GM18868 (cell line): ENCODE results near the gene KLHDC7B.

Experiments used
- ATAC-seq: cut with Tn5 transposase; IDR thresholded peaks from one replicate; pipeline ENCODE4 v1.9.1; 2021; ENCODE audit warnings: mild to moderate bottlenecking, moderate library complexity; ENCODE audit not compliant: unreplicated experiment

KLHDC7B gene

DNA sequence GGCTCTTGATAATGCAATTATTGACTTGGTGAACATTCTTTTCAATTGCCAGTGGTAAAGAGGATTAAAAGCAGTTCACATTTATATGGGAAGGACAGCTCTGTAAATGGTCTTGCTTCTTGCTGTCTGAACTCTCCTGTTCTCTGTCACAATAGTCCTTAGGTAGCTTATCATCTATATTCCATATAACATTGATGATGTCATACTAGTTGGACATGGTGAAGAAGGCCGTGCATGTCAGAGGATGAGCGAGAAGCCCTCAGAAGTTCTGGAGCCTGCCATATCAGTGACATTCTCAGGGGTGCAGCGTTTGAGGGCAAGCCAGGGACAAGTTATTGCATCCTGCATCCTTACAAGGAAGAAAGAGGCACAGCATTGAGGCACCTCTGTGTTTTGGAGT, 39.5 kb downstream of the KLHDC7B start:
- ATAC-seq, result no peak

DNA sequence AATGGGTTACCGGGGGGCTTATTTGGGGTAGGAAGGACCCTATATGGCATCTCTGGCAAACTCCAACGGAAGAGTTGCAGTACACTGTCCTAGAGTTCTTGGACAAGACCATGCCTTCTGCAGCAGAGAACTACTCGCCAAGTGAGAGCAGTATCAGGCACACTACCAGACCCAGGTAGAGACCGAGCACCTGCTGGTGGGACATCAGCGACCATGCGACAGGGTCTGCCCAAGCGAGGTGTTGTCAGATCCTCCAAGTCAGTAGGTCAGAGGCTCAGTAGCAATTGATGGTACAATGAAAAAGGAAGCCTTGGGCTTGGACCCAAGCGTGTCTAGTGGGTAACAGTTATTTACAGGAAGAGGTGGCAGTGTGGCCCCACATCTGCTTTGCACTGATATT, 40.1 kb downstream of the KLHDC7B start:
- ATAC-seq, result no peak

DNA sequence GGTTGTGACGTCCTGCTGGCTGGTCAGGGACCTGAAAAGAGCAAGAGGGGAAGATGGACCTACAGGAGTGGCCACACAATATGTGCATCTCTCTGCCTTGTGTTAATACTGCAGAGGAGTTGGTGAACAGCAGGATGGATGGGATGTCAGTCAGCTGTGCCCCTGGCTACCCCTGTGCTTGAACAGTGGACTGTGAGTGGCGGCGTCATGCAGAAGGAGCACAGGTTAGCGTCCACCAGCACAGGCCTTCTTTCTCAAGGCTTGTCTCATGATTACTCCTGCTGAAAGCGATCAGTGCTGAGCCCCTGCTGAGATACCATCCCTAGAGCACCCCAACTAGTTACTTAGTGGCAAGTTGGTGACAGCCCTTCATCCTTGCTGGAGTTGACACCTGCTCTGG, 40.7 kb downstream of the KLHDC7B start:
- ATAC-seq, result no peak

DNA sequence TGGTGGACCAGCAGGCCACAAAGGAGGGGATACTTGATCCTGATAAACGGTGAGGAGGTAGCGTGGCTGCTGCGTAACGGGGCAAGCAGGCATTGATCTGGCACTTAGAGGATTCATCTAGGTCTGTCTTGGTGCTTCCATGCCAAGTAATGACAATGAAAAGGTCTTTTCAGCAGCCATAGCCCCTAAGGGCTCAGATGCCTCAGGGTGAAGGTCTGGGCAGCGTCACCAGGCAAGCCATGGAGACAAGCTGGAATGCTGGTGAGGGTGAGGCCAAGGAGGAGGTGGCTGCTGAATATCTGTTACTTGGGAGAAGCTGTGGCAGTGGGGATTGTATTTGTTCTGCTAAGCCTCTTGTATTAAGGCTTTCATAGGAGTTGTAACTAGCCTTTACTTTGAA, 41.7 kb downstream of the KLHDC7B start:
- ATAC-seq, result no peak

DNA sequence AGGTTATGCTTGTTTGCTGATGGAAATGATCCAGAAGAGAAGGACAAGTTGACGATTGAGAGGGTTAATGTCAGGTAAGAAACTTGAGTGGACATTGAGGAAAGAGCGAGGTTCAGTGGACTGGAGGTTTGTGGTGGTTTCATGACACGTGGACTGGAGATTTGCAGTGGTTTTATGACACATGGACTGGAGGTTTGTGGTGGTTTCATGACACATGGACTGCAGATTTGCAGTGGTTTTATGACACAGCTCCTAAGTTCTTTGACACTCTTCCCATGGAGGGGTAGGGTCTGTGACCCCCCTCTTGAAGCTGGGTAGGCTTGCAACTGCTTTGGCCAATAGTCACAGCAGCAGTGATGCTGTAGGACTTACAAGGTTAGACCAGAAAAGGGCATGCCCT, 49.5 kb downstream of the KLHDC7B start:
- no peak for ATAC-seq

DNA sequence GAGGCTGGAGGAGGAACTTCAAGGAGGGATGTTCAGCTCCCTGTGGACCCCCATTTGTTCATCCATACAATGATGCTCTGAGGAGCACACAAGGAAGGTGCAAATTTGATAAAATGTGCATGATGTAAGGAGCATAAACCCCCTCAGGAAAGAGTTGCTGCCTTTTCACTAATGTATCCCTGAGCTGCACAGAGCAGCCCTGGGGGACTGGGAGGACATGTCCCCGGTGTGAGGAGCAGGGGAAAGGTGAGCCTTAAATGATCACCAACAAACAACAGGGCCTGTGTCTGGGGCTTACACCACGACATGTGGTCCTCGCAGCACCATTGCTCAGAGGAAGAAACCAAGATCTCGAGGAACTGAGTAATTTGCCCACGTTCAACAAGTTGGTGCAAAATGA, 51.4 kb downstream of the KLHDC7B start:
- ATAC-seq, result no peak

DNA sequence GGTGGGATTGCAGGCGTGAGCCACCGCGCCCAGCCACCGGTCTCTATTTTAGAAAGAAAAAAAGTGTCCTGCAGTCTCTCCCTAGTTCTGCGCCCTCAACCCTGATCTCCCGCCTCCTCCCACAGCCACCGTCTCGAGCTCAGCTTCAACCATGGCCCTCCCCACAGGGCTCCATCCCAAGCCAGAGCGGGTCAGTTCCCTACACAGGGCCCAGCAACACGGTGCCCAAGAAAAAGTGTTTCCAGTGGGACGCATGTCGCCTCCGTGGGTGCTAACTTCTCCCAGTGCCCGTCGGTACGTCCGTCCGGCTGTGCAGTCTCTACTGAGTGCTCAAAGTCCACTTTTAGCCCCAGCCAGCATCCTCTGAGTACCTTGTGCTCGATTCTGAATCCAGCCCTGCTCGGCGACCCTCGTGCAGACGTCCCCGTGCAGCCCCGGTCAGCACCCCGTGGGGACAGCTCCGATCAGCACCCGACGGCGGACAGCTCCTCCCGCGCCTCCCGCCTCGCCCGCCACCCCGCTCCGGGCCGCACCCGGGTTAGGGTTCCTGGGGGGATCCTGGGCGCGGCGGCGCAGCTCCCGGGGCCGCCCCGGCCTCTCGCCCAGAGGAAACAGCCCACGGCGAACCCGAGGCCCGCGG, 54.2 kb downstream of the KLHDC7B start:
- no peak for ATAC-seq

DNA sequence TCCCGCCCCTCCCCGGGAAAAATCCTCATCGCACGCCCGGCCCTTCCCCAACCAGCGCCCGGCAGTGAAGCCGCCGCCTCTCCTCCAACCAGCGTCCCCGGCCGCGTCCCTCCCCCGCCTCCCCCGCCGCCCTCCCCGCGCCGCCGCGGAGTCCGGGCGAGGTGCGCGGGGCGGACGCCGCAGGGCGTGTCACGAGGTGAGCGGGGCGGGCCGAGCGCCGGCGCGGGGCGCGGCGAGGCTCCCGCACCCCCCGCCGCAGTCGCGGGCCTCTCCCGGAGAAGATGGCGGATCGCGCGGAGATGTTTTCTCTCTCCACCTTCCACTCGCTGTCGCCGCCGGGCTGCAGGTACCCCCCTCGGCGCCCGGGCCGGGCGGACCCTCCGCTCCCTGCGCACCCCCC, 54.8 kb downstream of the KLHDC7B start, which contains the start of gene MAPK8IP2:
TSS of gene MAPK8IP2 (plus strand) at position 256 of the 400 bp plus-strand sequence. CDS start at position 282, 26 bp downstream.
- no peak for ATAC-seq
